Spleen (tissue), 3 donors: ENCODE measurements around the gene BRSK2.

Source experiments
- POLR2A ChIP-seq, 3 donors: fragments of 450-650 bp; IDR thresholded peaks; one replicate each; pipeline ENCODE4 v1.5.1; 2017; ENCODE audit warnings: antibody characterized with exemption in 3 of 3, mild to moderate bottlenecking in 1 of 3
- POLR2AphosphoS5 ChIP-seq, 3 donors: sonication (generic); formaldehyde crosslinking; IDR thresholded peaks; one replicate each; pipeline ENCODE4 v1.5.1; 2017; ENCODE audit warnings: antibody characterized with exemption in 3 of 3

- TF ChIP-seq POLR2AphosphoS5 (IDR thresholded peaks at IDR 0.05) (no peak), POLR2A (IDR thresholded peaks at IDR 0.05) (no peak)
Measured at GRCh38 chr11:1361882-1362281, 27.9 kb upstream of the BRSK2 start.
